ENCODE measurements around the gene SPTY2D1.

The SPTY2D1 gene

GRCh38 chr11:18564149-18564548, 70.0 kb downstream of the SPTY2D1 start:
- DNase-seq (ENCODE audit: low read depth, low spot score) = no peak

- DNase-seq (ENCODE audit: low read depth, low spot score) = no peak
Measured at GRCh38 chr11:18563090-18563730, 70.9 kb downstream of the SPTY2D1 start.

Data from activated naive CD8-positive, alpha-beta T cell treated with anti-CD3 and anti-CD28 coated beads, Interleukin-2, amount 50 U/mL, for 16 hours (primary cell).